CD4-positive, alpha-beta T cell (primary cell): ENCODE measurements around the gene LRRC74A. TPM values are rescaled to one million over a fixed set of nuclear protein-coding genes. Genes with fewer than 3 reads are reported as not detected.
"Not testable (repeated sequence)": the region's sequence is repeated elsewhere in the genome, so short reads cannot be mapped to it uniquely, and the experiment has no call there.

ENCODE experiments used
- ATAC-seq: fragments of 200-7000 bp; cut with Tn5 transposase; one replicate; pipeline ENCODE4 v1.10.0; 2022; ENCODE audit warnings: mild to moderate bottlenecking; ENCODE audit not compliant: poor library complexity
- CTCF ChIA-PET: fragments of 350-600 bp; sonication (Branson Sonifier 250); formaldehyde crosslinking; loops from one replicate; lab custom pipeline; 2021; ENCODE audit warnings: antibody characterized with exemption, inconsistent platforms; lab: Charles Lee
- POLR2A ChIA-PET: fragments of 350-600 bp; sonication (Branson Sonifier 250); formaldehyde crosslinking; loops from one replicate; lab custom pipeline; 2021; ENCODE audit warnings: antibody characterized with exemption, inconsistent platforms; lab: Charles Lee
- DNase-seq, 14 experiments: peaks; one replicate each; pipeline ENCODE4 v3.0.0-alpha.2; 2013 to 2020; ENCODE audit warnings: mixed read lengths in 2 of 14
- H3K27ac ChIP-seq, 2 donors: one replicate each; pipeline versions ENCODE4 v1.5.1 to v1.7.0; 2013; ENCODE audit warnings: low read length in 2 of 2, low read depth in 1 of 2, mild to moderate bottlenecking in 1 of 2
- H3K27me3 ChIP-seq, 2 experiments: 1 replicate in 1 of 2; 2 replicates in 1 of 2; pipeline versions ENCODE4 v1.6.1 to v1.7.0; 2013; ENCODE audit warnings: low read length in 2 of 2, control low read depth in 1 of 2, mild to moderate bottlenecking in 1 of 2, moderate library complexity in 1 of 2; ENCODE audit not compliant: insufficient read depth in 2 of 2, control insufficient read depth in 1 of 2
- H3K36me3 ChIP-seq: one replicate; pipeline ENCODE4 v1.6.1; 2013; ENCODE audit warnings: low read length, control low read depth; ENCODE audit not compliant: insufficient read depth
- H3K4me1 ChIP-seq: one replicate; pipeline ENCODE4 v1.6.1; 2013; ENCODE audit warnings: low read length, control low read depth; ENCODE audit not compliant: insufficient read depth
- H3K4me3 ChIP-seq: one replicate; pipeline ENCODE4 v1.5.1; 2013; ENCODE audit warnings: mild to moderate bottlenecking, low read length, moderate library complexity
- H3K9me3 ChIP-seq, 2 experiments: 1 replicate in 1 of 2; 2 replicates in 1 of 2; pipeline versions ENCODE4 v1.6.1 to v1.7.0; 2013; ENCODE audit warnings: low read length in 2 of 2, mild to moderate bottlenecking in 2 of 2, control low read depth in 1 of 2, moderate library complexity in 1 of 2; ENCODE audit not compliant: control insufficient read depth in 1 of 2, insufficient read depth in 1 of 2
- H3K27ac Mint-ChIP-seq: one replicate; pipeline ENCODE4 v1.8.0; 2020; ENCODE audit warnings: mixed read lengths
- H3K27me3 Mint-ChIP-seq: one replicate; pipeline ENCODE4 v1.8.0; 2021; ENCODE audit warnings: mixed read lengths
- H3K36me3 Mint-ChIP-seq: one replicate; pipeline ENCODE4 v1.8.0; 2021; ENCODE audit warnings: low read depth, mixed read lengths
- H3K4me1 Mint-ChIP-seq: one replicate; pipeline ENCODE4 v1.8.0; 2021; ENCODE audit warnings: low read depth, mixed read lengths
- H3K4me3 Mint-ChIP-seq: one replicate; pipeline ENCODE4 v1.8.0; 2020; ENCODE audit warnings: mild to moderate bottlenecking, mixed read lengths
- H3K9me3 Mint-ChIP-seq: one replicate; pipeline ENCODE4 v1.8.0; 2020; ENCODE audit warnings: mixed read lengths
- CTCF ChIP-seq: fragments of 200-600 bp; IDR thresholded peaks from one replicate; pipeline ENCODE4 v1.8.0; 2022; ENCODE audit warnings: antibody characterized with exemption, mild to moderate bottlenecking
- intact Hi-C, 2 experiments: fragments of 100-400 bp; cut with DNase I in 1 of 2; cut with micrococcal nuclease in 1 of 2; formaldehyde crosslinking; loops; one replicate each; pipeline versions ENCODE4 v1.15.1 to v1.9.0; 2023 to 2025; cut with DNase I, micrococcal nuclease
- total RNA-seq, 174 experiments: library from RNA in 2 of 174; stranded (reverse) in 2 of 174; gene quantifications; one replicate each; pipeline ENCODE4 v1.2.3 and lab custom pipeline; 2021 to 2026

Gene LRRC74A
- total RNA-seq, 2 experiments from 2014 or later = not detected

GRCh38 chr14:76910371-76910890 is 84.2 kb downstream of the LRRC74A start:
- H3K36me3 Mint-ChIP-seq = no peaks in the 10 kb centered on the region
- H3K4me1 Mint-ChIP-seq = peaks cover 36% of the 10 kb centered on the region
- ChIA-PET CTCF (interaction anchor here (1.3 to 1.6 kb wide), 2 partner anchors 38 to 160 kb away, joined by 3 read pairs; no protein-coding TSS in a partner anchor), POLR2A (interaction anchor here (1.0 to 1.1 kb wide), 2 partner anchors 46 to 117 kb away, joined by 4 read pairs; no protein-coding TSS in a partner anchor)
- Histone ChIP-seq H3K4me3 (no peak overlapping the region), H3K27me3 (no peaks in the 10 kb centered on the region), H3K9me3 (no peaks in the 10 kb centered on the region), H3K36me3 (no peaks in the 10 kb centered on the region), H3K27ac (no peak overlapping the region), H3K4me1 (peaks cover 40% of the 10 kb centered on the region)
- H3K4me3 Mint-ChIP-seq = no peak overlapping the region
- H3K9me3 Mint-ChIP-seq = no peaks in the 10 kb centered on the region
- no peak overlapping the region for H3K27ac Mint-ChIP-seq
- H3K27me3 Mint-ChIP-seq = no peaks in the 10 kb centered on the region
- DNase-seq (no peak), ATAC-seq (no peak)
- TF ChIP-seq CTCF = no peak
- intact Hi-C loops = loop anchor here in 1 of 2 experiments (5.0 kb wide), 1 partner anchor 117 kb away; the partner anchor contains the start of gene IRF2BPL

GRCh38 chr14:76911473-76911872 is 85.3 kb downstream of the LRRC74A start:
- no peak overlapping the region for H3K4me3 Mint-ChIP-seq
- DNase-seq (no peak), ATAC-seq (no peak)
- H3K9me3 Mint-ChIP-seq = no peaks in the 10 kb centered on the region
- Histone ChIP-seq H3K27ac (no peak overlapping the region), H3K4me1 (peaks cover 35% of the 10 kb centered on the region), H3K4me3 (no peak overlapping the region), H3K9me3 (no peaks in the 10 kb centered on the region), H3K27me3 (no peaks in the 10 kb centered on the region), H3K36me3 (no peaks in the 10 kb centered on the region)
- no peak overlapping the region for H3K27ac Mint-ChIP-seq
- ChIA-PET POLR2A (no interaction called here), CTCF (interaction anchor here (1.3 to 2.8 kb wide), 3 partner anchors 36 to 159 kb away, joined by 3 to 17 read pairs (median 3); no protein-coding TSS in a partner anchor)
- TF ChIP-seq CTCF = no peak
- peaks cover 36% of the 10 kb centered on the region for H3K4me1 Mint-ChIP-seq
- intact Hi-C loops = loop anchor here in 1 of 2 experiments (5.0 kb wide), 1 partner anchor 116 kb away; the partner anchor contains the start of gene IRF2BPL
- H3K27me3 Mint-ChIP-seq = no peaks in the 10 kb centered on the region
- H3K36me3 Mint-ChIP-seq = no peaks in the 10 kb centered on the region

- H3K4me3 ChIP-seq, H3K27me3 ChIP-seq, ATAC-seq, H3K27ac ChIP-seq, H3K36me3 ChIP-seq, H3K9me3 ChIP-seq, H3K9me3 Mint-ChIP-seq, DNase-seq, H3K36me3 Mint-ChIP-seq, H3K27me3 Mint-ChIP-seq, H3K4me3 Mint-ChIP-seq, H3K27ac Mint-ChIP-seq: not testable (repeated sequence)
- ChIA-PET POLR2A (interaction anchor here (1.6 to 2.5 kb wide), 3 partner anchors 15 to 156 kb away, joined by 6 to 18 read pairs (median 11); no protein-coding TSS in a partner anchor), CTCF (interaction anchor here (0.6 to 3.2 kb wide), 11 partner anchors 10 to 210 kb away, joined by 3 to 31 read pairs (median 11); no protein-coding TSS in a partner anchor)
- H3K4me1 Mint-ChIP-seq = peaks cover 43% of the 10 kb centered on the region
- peaks cover 39% of the 10 kb centered on the region for H3K4me1 ChIP-seq
- intact Hi-C loops = loop anchor here in 1 of 2 experiments (5.0 kb wide), 1 partner anchor 113 kb away; the partner anchor contains the start of gene IRF2BPL
Observed at GRCh38 chr14:76914533-76915081, 88.4 kb downstream of the LRRC74A start.
